Thyroid gland (tissue), 4 donors: ENCODE measurements around the gene IFNA13. TPM values are rescaled to one million over a fixed set of nuclear protein-coding genes. Genes with fewer than 3 reads are reported as not detected.
"Not testable (repeated sequence)": the region's sequence is repeated elsewhere in the genome, so short reads cannot be mapped to it uniquely, and the experiment has no call there.

Experiments
- DNase-seq, 2 donors: peaks; one replicate each; pipeline ENCODE4 v3.0.0-alpha.2; 2019
- H3K27ac ChIP-seq, 3 donors: fragments of 200-600 bp; sonication (generic); 1 replicate in 2 of 3; 2 replicates in 1 of 3; pipeline ENCODE4 v1.5.1; 2016 to 2019; ENCODE audit warnings: mild to moderate bottlenecking in 1 of 3, moderate library complexity in 1 of 3
- H3K27me3 ChIP-seq: fragments of 200-600 bp; sonication (generic); one replicate; pipeline ENCODE4 v1.5.1; 2019
- H3K36me3 ChIP-seq, 2 donors: fragments of 200-600 bp; sonication (generic); one replicate each; pipeline ENCODE4 v1.5.1; 2016 to 2019
- H3K4me1 ChIP-seq, 2 donors: fragments of 200-600 bp; sonication (generic); one replicate each; pipeline ENCODE4 v1.5.1; 2017 to 2019
- H3K4me3 ChIP-seq, 3 donors: fragments of 200-600 bp; sonication (generic); replicated peaks in 1 of 3; 1 replicate in 2 of 3; 2 replicates in 1 of 3; pipeline ENCODE4 v1.5.1; 2016; ENCODE audit warnings: mild to moderate bottlenecking in 1 of 3
- H3K9me3 ChIP-seq: fragments of 200-600 bp; sonication (generic); one replicate; pipeline ENCODE4 v1.5.1; 2017
- POLR2A ChIP-seq, 2 donors: fragments of 450-650 bp; IDR thresholded peaks; one replicate each; pipeline ENCODE4 v1.6.1; 2017; ENCODE audit warnings: antibody characterized with exemption in 2 of 2, mild to moderate bottlenecking in 2 of 2, moderate library complexity in 1 of 2
- WGBS, 2 donors: methylation state at CpG; one replicate each; pipeline ENCODE4 v1.1.5; 2017; 5-methylcytosine and 5-hydroxymethylcytosine counted together
- intact Hi-C: fragments of 100-400 bp; cut with DNase I; formaldehyde crosslinking; loops from one replicate; pipeline ENCODE4 v1.15.1; 2023
- total RNA-seq, 4 donors: library from RNA; depleted of rRNA; stranded (reverse); fragments of >200 nt; gene quantifications; one replicate each; pipeline ENCODE4 v1.2.3, GENCODE V29; 2016
- TF ChIP-seq, protein P1 (sequence below), 6 experiments: fragments of 200-600 bp in 3 of 6; fragments of 450-650 bp in 3 of 6; sonication (generic) in 3 of 6; IDR thresholded peaks; one replicate each; pipeline ENCODE4 v1.5.1; 2016 to 2019; ENCODE audit warnings: antibody characterized with exemption in 6 of 6, mild to moderate bottlenecking in 2 of 6, inconsistent platforms in 1 of 6, moderate library complexity in 1 of 6

Gene IFNA13
- total RNA-seq, 4 donors from 2014 or later, result not detected

DNA sequence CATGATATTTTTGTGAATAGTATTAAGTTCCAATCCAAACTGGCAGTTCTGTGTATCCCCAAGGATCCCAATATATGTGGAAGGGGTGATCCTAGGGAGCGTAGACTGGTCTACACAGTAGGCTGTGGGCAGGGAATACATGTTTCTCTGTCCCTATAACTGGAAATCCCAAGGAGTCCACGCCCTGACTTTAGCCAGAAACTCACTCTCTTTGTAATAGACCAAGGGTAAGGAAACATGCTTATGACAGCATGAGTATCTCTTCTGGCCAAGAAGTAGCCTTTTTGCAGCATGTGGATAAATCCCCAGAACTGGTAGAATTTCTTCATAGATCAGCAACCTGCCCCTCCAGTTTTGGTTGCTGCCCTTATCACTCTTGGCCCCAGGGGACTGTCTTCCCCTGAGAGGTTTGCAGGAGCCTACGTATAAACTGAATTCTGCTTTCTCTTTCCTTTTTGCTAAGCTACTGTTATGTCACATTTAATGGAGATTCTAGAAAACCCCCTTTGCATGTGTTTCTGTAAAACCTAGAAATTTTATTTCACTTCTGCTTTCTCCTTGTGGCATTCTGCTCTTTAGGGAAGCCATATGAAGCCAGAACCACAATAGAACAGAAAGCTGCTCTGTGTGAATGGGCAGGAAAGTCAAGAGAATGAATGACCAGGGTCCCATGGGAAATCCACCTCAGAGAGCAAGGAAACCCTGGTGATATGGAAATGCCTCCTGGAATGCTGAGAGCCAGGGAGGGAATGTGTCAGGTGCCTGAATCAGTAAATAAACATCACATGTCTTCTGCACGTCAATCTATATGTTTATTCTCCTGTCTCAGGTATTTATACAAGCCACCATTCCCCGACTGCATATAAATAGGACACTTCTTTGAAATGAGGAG, 13.8 kb upstream of the IFNA13 start:
- Histone ChIP-seq H3K27ac (no peak overlapping the region), H3K4me3 (no peak overlapping the region), H3K36me3 (no peaks in the 10 kb centered on the region), H3K27me3 (no peaks in the 10 kb centered on the region), H3K9me3 (no peaks in the 10 kb centered on the region), H3K4me1 (no peaks in the 10 kb centered on the region)
- intact Hi-C loops, result no loop called here
- WGBS, 2 donors, result 54 to 56% methylated on average over 5 of the region's 5 CpGs
- no peak for DNase-seq
- TF ChIP-seq POLR2A (IDR thresholded peaks at IDR 0.05), result no peak
- TF ChIP-seq, protein P1, sequence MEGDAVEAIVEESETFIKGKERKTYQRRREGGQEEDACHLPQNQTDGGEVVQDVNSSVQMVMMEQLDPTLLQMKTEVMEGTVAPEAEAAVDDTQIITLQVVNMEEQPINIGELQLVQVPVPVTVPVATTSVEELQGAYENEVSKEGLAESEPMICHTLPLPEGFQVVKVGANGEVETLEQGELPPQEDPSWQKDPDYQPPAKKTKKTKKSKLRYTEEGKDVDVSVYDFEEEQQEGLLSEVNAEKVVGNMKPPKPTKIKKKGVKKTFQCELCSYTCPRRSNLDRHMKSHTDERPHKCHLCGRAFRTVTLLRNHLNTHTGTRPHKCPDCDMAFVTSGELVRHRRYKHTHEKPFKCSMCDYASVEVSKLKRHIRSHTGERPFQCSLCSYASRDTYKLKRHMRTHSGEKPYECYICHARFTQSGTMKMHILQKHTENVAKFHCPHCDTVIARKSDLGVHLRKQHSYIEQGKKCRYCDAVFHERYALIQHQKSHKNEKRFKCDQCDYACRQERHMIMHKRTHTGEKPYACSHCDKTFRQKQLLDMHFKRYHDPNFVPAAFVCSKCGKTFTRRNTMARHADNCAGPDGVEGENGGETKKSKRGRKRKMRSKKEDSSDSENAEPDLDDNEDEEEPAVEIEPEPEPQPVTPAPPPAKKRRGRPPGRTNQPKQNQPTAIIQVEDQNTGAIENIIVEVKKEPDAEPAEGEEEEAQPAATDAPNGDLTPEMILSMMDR (IDR thresholded peaks at IDR 0.05), result no peak

DNA sequence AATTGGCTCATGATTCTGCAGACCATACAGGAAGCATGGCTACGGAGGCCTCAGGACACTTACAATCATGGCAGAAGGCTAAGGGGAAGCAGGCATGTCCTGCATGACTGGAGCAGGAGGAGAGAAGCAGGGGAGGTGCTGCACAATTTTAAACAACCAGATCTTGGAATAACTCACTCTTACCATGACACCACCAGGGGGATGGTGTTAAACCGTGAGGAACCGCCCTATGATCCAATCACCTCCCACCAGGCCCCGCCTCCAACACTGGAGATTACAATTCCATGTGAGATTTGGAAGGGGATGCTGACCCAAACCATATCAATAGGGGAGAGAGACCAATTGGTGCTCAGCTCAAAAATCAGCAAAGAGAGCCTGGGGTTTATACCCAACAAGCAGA, 3.6 kb upstream of the IFNA13 start:
- DNase-seq, H3K4me1 ChIP-seq, intact Hi-C loops, H3K9me3 ChIP-seq, H3K36me3 ChIP-seq, H3K4me3 ChIP-seq, H3K27ac ChIP-seq, H3K27me3 ChIP-seq: not testable (repeated sequence)
- WGBS, 2 donors, result 78% methylated on average over 4 of the region's 4 CpGs

DNA sequence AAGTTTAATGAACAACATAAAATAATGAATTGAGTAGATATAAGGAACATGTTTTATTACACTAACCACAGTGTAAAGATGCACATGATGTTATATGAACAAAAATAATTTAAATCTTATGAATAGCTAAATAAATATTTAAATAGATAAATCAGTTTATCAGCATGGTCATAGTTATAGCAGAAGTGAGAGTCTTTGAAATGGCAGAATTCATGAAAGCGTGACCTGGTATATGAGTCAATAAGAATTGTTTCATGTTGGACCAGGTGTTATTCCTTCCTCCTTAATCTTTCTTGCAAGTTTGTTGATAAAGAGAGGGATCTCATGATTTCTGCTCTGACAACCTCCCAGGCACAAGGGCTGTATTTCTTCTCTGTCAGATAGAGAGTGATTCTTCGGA, 688 bp downstream of the IFNA13 start:
- H3K27ac ChIP-seq, intact Hi-C loops, H3K36me3 ChIP-seq, H3K4me3 ChIP-seq, H3K27me3 ChIP-seq, DNase-seq, H3K9me3 ChIP-seq, H3K4me1 ChIP-seq: not testable (repeated sequence)
- WGBS, 2 donors, result 96 to 98% methylated on average over 1 to 2 of the region's 2 CpGs

DNA sequence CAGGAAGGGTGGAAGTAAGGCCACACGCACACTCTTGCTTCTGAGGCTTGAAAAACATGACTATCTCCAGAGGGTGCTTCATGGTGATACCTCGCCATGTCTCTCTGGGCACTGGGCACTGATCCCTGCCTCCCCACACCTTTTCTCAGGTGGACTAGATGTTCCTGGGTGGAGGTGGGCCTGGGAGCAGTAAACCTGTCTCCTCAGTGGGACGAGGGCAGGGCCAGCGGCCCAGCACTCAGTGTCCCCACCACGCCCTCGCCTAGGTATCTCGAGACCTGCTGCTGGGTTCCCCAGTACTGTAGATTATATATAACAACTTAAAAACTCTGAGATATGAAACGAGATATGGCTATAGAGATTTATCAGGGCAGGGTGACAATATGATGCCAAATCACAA, 5.6 kb downstream of the IFNA13 start:
- WGBS, 2 donors, result 88 to 95% methylated on average over 8 of the region's 8 CpGs
- no peak for DNase-seq
- no peak for TF ChIP-seq POLR2A (IDR thresholded peaks at IDR 0.05)
- TF ChIP-seq, protein P1 (IDR thresholded peaks at IDR 0.05), result no peak

DNA sequence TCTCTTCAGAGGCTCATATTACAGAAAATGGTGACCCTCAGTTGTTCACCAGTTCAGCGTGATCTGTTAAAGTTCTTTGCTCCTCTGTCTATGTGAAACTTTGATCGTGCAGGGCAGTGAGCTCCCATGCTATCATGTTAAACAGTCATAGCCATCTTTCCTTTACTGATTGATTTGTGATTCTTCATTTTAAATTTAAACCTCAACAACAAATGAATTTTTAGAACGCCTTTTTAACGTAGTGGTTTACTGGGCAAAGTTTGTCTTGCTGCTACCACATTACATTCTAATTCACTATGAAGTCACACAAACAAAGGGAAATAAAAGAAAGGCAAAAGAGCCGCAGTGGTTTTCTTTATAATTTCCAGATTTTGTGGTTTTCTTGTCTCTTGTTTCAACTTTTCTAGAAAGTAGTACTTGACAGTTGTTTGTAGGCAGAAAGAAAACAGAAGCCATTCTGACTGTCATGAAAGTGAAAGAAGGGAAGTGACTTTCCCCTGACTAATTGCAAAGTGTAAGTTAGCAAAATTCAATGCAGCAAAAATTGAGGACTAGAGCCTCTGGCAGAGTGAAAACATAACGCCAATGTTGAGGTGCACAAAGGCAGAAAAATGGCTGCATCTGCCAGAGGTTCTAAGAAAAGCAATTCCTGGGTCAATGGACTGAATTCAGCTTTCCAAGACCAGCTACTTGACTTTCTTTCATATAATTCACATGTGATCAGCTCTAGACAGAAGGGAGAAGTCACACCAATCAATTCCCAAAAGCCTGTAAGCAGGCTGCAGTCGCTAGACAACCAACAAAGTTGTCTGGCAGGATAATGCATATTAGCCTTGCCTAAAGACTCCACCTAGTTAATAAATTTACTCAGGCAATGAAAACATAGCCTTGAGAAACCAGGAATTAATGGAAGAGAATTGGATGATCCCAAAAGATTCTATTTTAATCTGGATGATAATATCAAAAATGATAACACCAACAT, 10.1 kb downstream of the IFNA13 start:
- H3K9me3 ChIP-seq, result no peaks in the 10 kb centered on the region
- H3K27me3 ChIP-seq, result no peaks in the 10 kb centered on the region
- no peaks in the 10 kb centered on the region for H3K36me3 ChIP-seq
- no peak for DNase-seq
- TF ChIP-seq POLR2A (IDR thresholded peaks at IDR 0.05), result no peak
- TF ChIP-seq, protein P1 (IDR thresholded peaks at IDR 0.05), result no peak
- no peaks in the 10 kb centered on the region for H3K4me1 ChIP-seq
- intact Hi-C loops, result no loop called here
- H3K4me3 ChIP-seq, result no peak overlapping the region
- H3K27ac ChIP-seq, result no peak overlapping the region
- 75 to 76% methylated on average over 7 of the region's 7 CpGs for WGBS, 2 donors

More for the DNA sequence above, 5.6 kb downstream of the IFNA13 start:
- H3K27ac ChIP-seq, result no peak overlapping the region
- intact Hi-C loops, result no loop called here
- no peaks in the 10 kb centered on the region for H3K9me3 ChIP-seq
- H3K4me3 ChIP-seq, result no peak overlapping the region
- no peaks in the 10 kb centered on the region for H3K27me3 ChIP-seq
- no peaks in the 10 kb centered on the region for H3K36me3 ChIP-seq
- H3K4me1 ChIP-seq, result no peaks in the 10 kb centered on the region
